ENCODE data around the gene TCF19.

The TCF19 gene

GRCh38 chr6:31170987-31171671 lies 12.7 kb downstream of the TCF19 start:
- H3K4me3 ChIP-seq (ENCODE audit: low read depth, low read length) = no peak overlapping the region
- TF ChIP-seq, protein P1, sequence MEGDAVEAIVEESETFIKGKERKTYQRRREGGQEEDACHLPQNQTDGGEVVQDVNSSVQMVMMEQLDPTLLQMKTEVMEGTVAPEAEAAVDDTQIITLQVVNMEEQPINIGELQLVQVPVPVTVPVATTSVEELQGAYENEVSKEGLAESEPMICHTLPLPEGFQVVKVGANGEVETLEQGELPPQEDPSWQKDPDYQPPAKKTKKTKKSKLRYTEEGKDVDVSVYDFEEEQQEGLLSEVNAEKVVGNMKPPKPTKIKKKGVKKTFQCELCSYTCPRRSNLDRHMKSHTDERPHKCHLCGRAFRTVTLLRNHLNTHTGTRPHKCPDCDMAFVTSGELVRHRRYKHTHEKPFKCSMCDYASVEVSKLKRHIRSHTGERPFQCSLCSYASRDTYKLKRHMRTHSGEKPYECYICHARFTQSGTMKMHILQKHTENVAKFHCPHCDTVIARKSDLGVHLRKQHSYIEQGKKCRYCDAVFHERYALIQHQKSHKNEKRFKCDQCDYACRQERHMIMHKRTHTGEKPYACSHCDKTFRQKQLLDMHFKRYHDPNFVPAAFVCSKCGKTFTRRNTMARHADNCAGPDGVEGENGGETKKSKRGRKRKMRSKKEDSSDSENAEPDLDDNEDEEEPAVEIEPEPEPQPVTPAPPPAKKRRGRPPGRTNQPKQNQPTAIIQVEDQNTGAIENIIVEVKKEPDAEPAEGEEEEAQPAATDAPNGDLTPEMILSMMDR (IDR thresholded peaks at IDR 0.05; ENCODE audit: low read depth, low read length, missing control alignments) = no peak
- in situ Hi-C loops (cut with HindIII; ENCODE audit: low sequenced_read_pairs) = no loop called here
- no peak for DNase-seq (ENCODE audit: low read depth)

GRCh38 chr6:31171931-31172905 lies 13.8 kb downstream of the TCF19 start:
- in situ Hi-C loops (cut with HindIII; ENCODE audit: low sequenced_read_pairs) = no loop called here
- no peak for DNase-seq (ENCODE audit: low read depth)
- H3K4me3 ChIP-seq (ENCODE audit: low read depth, low read length) = no peak overlapping the region
- TF ChIP-seq, protein P1 (IDR thresholded peaks at IDR 0.05; ENCODE audit: low read depth, low read length, missing control alignments) = no peak

GRCh38 chr6:31172973-31173384 lies 14.6 kb downstream of the TCF19 start:
- TF ChIP-seq, protein P1 (IDR thresholded peaks at IDR 0.05; ENCODE audit: low read depth, low read length, missing control alignments) = no peak
- no peak for DNase-seq (ENCODE audit: low read depth)
- no peak overlapping the region for H3K4me3 ChIP-seq (ENCODE audit: low read depth, low read length)
- in situ Hi-C loops (cut with HindIII; ENCODE audit: low sequenced_read_pairs) = no loop called here

DNA sequence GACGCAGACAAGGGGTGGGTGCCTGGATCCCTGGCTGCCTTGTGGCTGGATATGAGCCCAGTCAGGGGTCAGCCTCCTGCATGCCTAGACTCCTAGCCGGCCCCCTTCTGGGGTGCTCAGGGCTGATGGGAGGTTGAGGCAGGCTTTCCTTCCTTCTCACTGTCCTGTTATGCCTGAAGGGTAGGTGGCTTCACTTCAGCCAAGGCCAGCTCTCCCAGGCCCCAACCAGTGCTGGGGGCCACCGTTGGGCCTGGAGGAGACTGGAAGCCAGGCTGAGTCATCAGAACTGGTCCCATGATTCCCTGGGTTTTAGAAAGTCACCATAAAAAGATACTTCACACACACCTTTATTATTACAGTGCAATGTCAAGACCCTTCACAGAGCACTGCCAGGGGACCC lies 15.0 kb downstream of the TCF19 start:
- DNase-seq (ENCODE audit: low read depth) = no peak
- H3K4me3 ChIP-seq (ENCODE audit: low read depth, low read length) = no peak overlapping the region
- in situ Hi-C loops (cut with HindIII; ENCODE audit: low sequenced_read_pairs) = no loop called here
- TF ChIP-seq, protein P1 (IDR thresholded peaks at IDR 0.05; ENCODE audit: low read depth, low read length, missing control alignments) = no peak

- no peak for DNase-seq (ENCODE audit: low read depth)
- TF ChIP-seq, protein P1 (IDR thresholded peaks at IDR 0.05; ENCODE audit: low read depth, low read length, missing control alignments) = no peak
- in situ Hi-C loops (cut with HindIII; ENCODE audit: low sequenced_read_pairs) = no loop called here
- H3K4me3 ChIP-seq (ENCODE audit: low read depth, low read length) = no peak overlapping the region
Observed at GRCh38 chr6:31174378-31174777, 16.0 kb downstream of the TCF19 start.

DNA sequence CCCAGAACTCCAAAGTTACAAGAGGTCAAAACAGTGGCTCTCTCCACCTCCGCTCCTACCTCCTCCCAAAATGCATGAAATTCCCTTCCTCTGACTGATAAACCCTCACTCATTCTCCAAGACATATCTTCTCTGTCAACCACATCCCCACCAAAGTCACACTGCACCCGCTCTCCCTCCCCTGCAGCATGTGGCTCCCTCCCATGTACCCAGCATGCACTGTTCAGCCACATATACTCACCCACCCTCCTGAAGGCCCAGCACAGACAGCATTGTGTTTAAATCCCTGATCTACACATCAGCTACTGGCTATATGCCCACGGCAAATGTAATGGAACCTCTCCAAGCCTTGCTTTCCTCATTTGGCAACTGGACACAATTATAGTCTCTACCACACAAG lies 17.6 kb downstream of the TCF19 start:
- in situ Hi-C loops (cut with HindIII; ENCODE audit: low sequenced_read_pairs) = no loop called here
- no peak for DNase-seq (ENCODE audit: low read depth)
- TF ChIP-seq, protein P1 (IDR thresholded peaks at IDR 0.05; ENCODE audit: low read depth, low read length, missing control alignments) = no peak
- no peak overlapping the region for H3K4me3 ChIP-seq (ENCODE audit: low read depth, low read length)
